Activated CD8-positive, alpha-beta memory T cell treated with anti-CD3 and anti-CD28 coated beads, Interleukin-2, amount 10 ng/mL, durations not matched to agents 7 days and 5 days (primary cell): ENCODE results near the gene TTC38. TPM values are rescaled to one million over a fixed set of nuclear protein-coding genes. Genes with fewer than 3 reads are reported as not detected.

Experiments used
- ATAC-seq: fragments of 150-1000 bp; cut with Tn5 transposase; one replicate; pipeline ENCODE4 v1.10.0; 2021; ENCODE audit warnings: moderate library complexity
- CTCF ChIA-PET: fragments of 350-600 bp; sonication (Branson Sonifier 250); formaldehyde crosslinking; loops from one replicate; lab custom pipeline; 2021; ENCODE audit warnings: antibody characterized with exemption; lab: Charles Lee
- DNase-seq: peaks from one replicate; pipeline ENCODE4 v3.0.0-alpha.2; 2020
- H3K27ac Mint-ChIP-seq: one replicate; pipeline ENCODE4 v1.8.0; 2021; ENCODE audit warnings: mild to moderate bottlenecking, mixed read lengths
- H3K27me3 Mint-ChIP-seq: one replicate; pipeline ENCODE4 v1.8.0; 2021; ENCODE audit warnings: mixed read lengths
- H3K36me3 Mint-ChIP-seq: one replicate; pipeline ENCODE4 v1.8.0; 2021; ENCODE audit warnings: mild to moderate bottlenecking, mixed read lengths
- H3K4me1 Mint-ChIP-seq: one replicate; pipeline ENCODE4 v1.8.0; 2021; ENCODE audit warnings: mixed read lengths
- H3K4me3 Mint-ChIP-seq: one replicate; pipeline ENCODE4 v1.8.0; 2021; ENCODE audit warnings: mild to moderate bottlenecking, moderate library complexity, mixed read lengths
- H3K9me3 Mint-ChIP-seq: one replicate; pipeline ENCODE4 v1.8.0; 2022; ENCODE audit warnings: low read depth, mixed read lengths
- total RNA-seq, 2 experiments: library from RNA; stranded (reverse); gene quantifications; one replicate each; pipeline ENCODE4 v1.2.3, GENCODE V29; 2021

Gene TTC38
- total RNA-seq, 2 experiments from 2014 or later: 35.3 to 37.1 TPM

DNA sequence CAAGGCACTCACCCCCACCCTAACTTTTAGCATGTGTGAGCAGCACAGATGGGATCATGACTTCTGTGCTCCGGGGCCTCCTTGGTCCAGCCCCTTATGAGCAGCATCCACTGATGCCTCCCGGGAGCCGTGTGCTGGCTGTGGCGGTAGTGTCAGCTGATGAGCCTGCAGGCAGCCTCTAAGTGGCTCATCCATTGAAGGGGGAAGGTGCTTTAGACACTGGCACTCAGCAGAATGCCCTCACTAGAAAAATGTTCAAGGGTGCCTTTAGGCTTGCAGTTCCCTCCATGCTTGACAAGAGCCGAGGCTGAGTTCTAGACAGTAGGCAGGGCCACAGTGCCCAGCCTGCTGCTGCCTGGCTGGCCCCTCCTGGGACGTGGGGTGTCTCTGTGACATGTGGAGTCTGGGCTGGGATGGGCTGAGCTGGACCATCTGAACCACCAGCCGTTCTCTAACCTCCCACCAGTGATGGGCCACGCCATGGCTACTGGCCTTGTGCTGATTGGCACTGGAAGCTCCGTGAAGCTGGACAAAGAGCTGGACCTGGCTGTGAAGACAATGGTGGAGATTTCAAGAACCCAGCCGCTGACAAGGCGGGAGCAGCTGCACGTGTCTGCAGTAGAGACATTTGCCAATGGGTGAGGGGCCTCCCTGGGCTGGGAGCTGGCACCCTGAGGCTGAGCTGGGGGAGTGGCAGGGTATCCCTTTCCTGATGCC lies 5.8 kb downstream of the TTC38 start:
- H3K4me1 Mint-ChIP-seq: peaks cover 21% of the 10 kb centered on the region
- ATAC-seq (no peak), DNase-seq (no peak)
- no peaks in the 10 kb centered on the region for H3K9me3 Mint-ChIP-seq
- CTCF ChIA-PET: no interaction called here
- peaks cover 42% of the 10 kb centered on the region for H3K36me3 Mint-ChIP-seq
- H3K4me3 Mint-ChIP-seq: no peak overlapping the region
- H3K27me3 Mint-ChIP-seq: no peaks in the 10 kb centered on the region
- no peak overlapping the region for H3K27ac Mint-ChIP-seq

DNA sequence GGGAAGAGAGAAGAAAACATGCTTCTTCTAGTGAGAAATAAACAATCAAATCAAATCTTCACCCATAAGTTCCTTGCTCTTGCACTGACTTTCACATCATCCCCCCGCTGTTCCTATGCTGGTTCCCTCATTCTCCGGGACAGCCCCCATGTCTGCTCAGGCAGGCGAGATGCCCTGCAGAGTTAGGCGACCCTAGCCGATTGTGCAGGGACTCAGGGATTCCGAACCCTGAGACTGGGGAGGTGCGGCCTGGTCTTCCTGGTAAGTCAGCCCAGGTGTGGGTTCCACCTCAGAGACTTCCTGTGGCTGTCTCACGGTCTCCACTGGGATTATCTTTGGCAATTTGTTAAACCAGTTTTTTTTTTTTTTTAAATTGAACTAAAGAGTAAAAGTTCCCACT lies 6.6 kb downstream of the TTC38 start:
- CTCF ChIA-PET: no interaction called here
- peaks cover 17% of the 10 kb centered on the region for H3K4me1 Mint-ChIP-seq
- no peak overlapping the region for H3K27ac Mint-ChIP-seq
- DNase-seq (no peak), ATAC-seq (no peak)
- no peak overlapping the region for H3K4me3 Mint-ChIP-seq
- peaks cover 47% of the 10 kb centered on the region for H3K36me3 Mint-ChIP-seq
- H3K9me3 Mint-ChIP-seq: no peaks in the 10 kb centered on the region
- H3K27me3 Mint-ChIP-seq: no peaks in the 10 kb centered on the region

DNA sequence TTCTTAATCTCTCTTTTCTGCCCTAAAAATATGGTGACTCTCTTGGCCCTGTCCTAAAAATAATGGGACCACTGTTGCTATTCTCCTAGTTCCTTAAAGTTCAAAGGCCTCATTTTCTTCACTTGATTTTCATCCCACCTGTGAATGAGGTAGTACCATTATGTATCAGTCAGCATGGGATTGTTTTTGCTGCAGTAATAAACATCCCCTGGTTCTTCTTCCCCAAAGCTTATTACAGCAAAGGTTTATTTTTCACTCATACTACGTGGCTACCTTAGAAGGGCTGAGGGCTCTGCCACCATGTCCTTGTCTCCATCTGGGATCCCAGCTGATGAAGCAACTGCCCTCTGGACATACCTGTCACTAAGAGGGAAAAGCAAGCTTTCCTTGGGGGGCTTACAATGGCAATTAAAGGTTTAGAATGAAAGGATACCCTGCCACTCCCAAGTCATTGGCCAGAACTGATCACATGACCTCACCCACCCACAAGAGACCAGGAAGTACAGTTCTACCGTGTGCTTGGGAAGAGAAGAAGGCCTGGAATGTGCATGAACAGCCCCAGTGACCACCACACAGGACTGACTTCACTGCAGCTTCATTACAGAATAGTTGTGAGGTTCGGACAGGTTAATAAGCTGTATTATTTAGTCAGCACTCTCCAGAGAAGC lies 7.8 kb downstream of the TTC38 start:
- CTCF ChIA-PET: interaction anchor here (2.5 kb wide), 1 partner anchor 154 kb away, joined by 8 read pairs; no protein-coding TSS in a partner anchor
- no peak for DNase-seq
- ATAC-seq: no peak
- peaks cover 45% of the 10 kb centered on the region for H3K36me3 Mint-ChIP-seq
- no peaks in the 10 kb centered on the region for H3K27me3 Mint-ChIP-seq
- H3K9me3 Mint-ChIP-seq: no peaks in the 10 kb centered on the region
- peaks cover 15% of the 10 kb centered on the region for H3K4me1 Mint-ChIP-seq
- no peak overlapping the region for H3K4me3 Mint-ChIP-seq
- H3K27ac Mint-ChIP-seq: no peak overlapping the region

DNA sequence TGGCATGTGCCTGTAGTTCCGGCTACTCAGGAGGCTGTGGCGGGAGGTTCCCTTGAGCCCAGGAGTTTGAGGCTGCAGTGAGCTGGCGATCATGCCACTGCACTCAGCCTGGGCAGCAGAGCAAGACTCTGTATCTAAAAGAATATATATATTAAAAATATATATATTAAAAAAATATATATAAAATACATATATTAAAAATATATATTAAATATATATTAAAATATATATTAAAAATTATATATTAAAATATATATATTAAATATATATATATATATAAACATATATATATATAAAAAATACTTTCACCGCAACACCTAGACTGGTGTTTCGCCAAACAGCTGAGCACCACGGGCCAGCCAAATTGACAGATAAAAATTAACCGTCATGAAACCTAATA lies 8.8 kb downstream of the TTC38 start:
- CTCF ChIA-PET: interaction anchor here (1.1 to 2.5 kb wide), 3 partner anchors 12 to 155 kb away, joined by 3 to 8 read pairs (median 6); partner anchors contain the start of gene CDPF1
- DNase-seq (no peak), ATAC-seq (no peak)
- H3K9me3 Mint-ChIP-seq: no peaks in the 10 kb centered on the region
- no peak overlapping the region for H3K27ac Mint-ChIP-seq
- no peak overlapping the region for H3K4me3 Mint-ChIP-seq
- H3K4me1 Mint-ChIP-seq: peaks cover 25% of the 10 kb centered on the region
- no peaks in the 10 kb centered on the region for H3K27me3 Mint-ChIP-seq
- H3K36me3 Mint-ChIP-seq: peaks cover 45% of the 10 kb centered on the region

DNA sequence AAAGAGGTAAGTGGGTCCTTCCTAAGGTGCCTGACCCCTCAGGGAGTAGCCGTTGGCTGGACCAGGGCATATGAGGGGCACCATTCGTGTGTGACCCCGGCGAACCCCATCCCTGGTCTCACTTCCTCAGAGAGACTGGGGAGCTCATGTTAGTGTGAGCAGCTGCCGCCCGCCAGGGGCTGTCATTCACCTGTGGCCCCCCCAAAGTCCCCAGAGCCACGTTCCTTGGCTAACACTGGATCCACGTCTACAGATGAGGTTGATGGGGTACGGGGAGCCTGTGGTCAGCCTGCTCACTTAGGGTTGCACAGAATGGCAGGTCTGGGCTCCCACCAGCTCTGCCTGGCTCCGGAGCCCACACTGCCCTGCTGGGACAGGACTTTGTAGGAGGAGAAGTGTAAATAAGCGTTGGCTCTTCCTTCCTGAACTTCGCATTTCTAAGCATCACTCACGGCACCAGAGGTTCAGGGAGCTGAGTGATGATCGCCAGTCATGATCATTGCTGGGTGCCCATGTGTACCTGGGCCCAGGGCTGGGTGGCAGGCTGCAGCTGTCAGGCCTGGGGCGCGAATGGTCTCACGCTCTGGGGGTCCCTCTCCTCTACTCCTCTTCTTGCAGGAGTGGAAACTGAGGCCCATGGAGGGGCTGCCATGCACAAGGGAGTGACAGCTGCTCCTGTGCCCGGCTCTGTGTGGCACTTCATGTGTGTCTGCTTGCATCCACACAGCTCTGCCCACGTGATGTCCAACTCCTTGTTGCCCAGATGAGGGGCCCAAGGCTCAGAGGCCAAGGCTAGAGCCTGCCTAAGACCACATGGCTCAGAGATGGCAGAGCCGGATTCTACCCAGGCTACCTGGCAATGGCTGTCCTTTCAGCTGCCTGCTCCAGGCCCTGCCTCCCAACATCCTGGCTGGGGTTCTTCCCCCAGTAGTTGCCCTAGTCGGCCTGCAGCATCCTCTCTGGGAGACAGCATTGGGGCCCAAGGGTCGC lies 11.1 kb downstream of the TTC38 start:
- Mint-ChIP-seq H3K4me1 (peaks cover 27% of the 10 kb centered on the region), H3K27me3 (no peaks in the 10 kb centered on the region), H3K9me3 (no peaks in the 10 kb centered on the region), H3K27ac (no peak overlapping the region), H3K4me3 (no peak overlapping the region), H3K36me3 (peaks cover 48% of the 10 kb centered on the region)
- CTCF ChIA-PET: interaction anchor here (1.1 kb wide), 1 partner anchor 36 kb away, joined by 3 read pairs; no protein-coding TSS in a partner anchor
- DNase-seq: no peak
- no peak for ATAC-seq

DNA sequence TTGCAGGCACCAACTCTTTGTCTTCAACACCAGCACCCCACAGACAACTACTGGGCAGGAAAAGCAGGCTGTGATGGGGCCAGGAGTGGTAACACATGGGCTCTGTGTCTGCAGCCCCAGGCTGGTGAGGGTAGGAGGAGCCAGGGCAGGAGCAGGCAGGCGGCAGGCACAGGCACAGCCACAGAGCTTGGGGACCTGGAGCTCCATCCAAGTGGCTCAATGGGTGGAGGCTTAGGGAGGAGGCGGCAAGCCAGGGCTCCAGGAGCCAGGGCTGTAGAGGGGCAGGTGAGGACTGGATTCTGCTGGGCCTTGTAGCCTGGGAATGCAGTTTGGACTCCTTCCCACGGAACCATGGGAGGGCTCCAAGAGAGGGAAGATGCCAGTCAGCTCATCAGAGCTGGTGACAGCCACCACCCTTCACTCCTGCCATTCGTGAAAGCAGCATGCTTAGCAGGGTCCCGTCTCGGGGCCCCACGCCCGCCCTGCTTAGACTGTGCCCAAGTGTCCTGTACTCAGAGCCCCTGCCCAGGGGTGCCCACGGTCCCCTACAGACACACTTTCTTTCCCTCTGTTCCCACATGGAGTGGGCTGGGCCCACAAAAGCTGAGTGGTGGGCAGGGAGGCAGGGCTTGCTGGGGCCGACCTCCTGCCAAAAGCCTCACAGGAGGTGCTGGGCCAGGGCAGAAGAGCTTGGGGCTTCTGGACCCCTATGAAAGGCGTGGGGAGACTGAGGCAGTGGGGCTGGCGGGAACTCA lies 12.4 kb downstream of the TTC38 start:
- H3K36me3 Mint-ChIP-seq: peaks cover 50% of the 10 kb centered on the region
- no peaks in the 10 kb centered on the region for H3K9me3 Mint-ChIP-seq
- peaks cover 27% of the 10 kb centered on the region for H3K4me1 Mint-ChIP-seq
- H3K27me3 Mint-ChIP-seq: no peaks in the 10 kb centered on the region
- CTCF ChIA-PET: interaction anchor here (0.7 to 1.6 kb wide), 2 partner anchors 13 to 16 kb away, joined by 3 read pairs; partner anchors contain the start of genes GTSE1 and TTC38
- H3K4me3 Mint-ChIP-seq: no peak overlapping the region
- ATAC-seq (no peak), DNase-seq (no peak)
- peak overlapping the region; percentile 67 for H3K27ac Mint-ChIP-seq

DNA sequence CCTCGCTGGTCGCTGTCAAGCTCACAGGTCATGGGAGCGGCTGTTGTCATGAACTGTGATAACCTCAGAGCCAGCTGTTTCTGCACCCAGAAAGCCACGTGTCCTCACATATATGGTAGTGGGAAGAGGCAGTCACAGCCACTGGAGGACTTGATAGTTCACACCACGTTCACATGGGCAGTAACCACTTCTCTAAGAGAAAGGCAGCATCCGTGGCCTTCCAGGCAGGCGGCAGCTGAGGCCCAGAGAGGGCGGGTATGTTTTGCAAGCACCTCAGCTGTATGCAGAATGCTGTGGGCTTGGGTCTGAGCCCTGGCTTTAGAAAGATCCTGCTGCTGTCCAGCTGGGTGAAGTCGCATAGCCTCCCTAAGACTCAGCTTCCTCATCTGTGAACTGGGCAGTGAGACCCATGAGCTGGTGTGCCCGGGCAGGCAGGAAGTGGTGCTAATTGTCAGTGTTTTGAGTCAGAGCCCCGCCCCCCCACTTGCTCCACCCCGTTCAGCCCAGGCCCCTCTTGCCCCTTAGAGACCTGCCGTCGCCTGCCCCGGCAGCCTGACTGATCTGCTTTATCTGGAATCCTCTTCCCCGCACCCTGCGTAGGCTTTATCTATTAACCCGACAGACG lies 13.3 kb downstream of the TTC38 start:
- no peak overlapping the region for H3K4me3 Mint-ChIP-seq
- CTCF ChIA-PET: interaction anchor here (0.7 to 1.6 kb wide), 2 partner anchors 13 to 16 kb away, joined by 3 read pairs; partner anchors contain the start of genes GTSE1 and TTC38
- H3K27me3 Mint-ChIP-seq: no peaks in the 10 kb centered on the region
- H3K4me1 Mint-ChIP-seq: peaks cover 22% of the 10 kb centered on the region
- H3K36me3 Mint-ChIP-seq: peaks cover 50% of the 10 kb centered on the region
- peak overlapping the region; percentile 67 for H3K27ac Mint-ChIP-seq
- DNase-seq: peak; percentile 69
- peak; percentile 80 for ATAC-seq
- no peaks in the 10 kb centered on the region for H3K9me3 Mint-ChIP-seq

DNA sequence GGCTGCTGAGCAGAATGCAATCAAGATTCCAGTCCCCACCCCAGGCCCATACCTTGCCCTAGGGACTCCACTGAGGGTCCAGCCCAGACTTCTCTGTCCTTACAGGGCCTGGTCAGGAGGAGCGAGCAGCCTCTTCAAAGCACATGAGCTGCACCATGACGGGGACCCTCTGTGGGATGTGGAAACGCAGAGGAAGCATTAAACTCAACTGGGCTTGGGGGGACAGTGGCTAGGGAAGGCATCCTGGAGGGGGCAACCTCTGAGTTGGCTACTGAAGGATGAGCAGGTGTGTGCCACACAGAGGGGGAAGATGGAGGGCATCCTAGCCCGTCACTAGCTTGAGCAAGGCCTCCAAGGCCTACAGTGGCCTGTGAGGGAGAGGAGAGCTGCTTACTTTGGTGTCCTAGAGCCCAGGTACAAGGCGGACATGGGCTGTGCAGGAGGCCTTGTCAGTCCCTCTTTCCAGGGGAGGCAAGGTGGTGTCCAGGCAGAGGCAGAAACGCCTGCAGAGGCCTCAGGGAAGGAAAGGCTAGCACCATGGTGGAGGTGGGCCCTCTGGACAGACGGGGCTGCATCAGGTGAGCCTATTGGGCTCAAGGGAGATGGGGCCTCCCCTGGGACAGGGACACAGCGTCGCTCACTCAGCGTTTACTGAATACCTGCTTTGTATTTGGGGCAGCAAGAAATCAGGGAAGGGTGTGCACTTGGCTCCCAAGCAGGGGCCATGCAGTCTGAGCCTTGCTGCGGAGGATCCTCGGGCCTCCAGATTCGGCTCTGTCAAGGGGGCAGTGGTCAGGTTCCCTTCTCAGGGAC lies 14.3 kb downstream of the TTC38 start:
- H3K4me1 Mint-ChIP-seq: peaks cover 23% of the 10 kb centered on the region
- CTCF ChIA-PET: no interaction called here

DNA sequence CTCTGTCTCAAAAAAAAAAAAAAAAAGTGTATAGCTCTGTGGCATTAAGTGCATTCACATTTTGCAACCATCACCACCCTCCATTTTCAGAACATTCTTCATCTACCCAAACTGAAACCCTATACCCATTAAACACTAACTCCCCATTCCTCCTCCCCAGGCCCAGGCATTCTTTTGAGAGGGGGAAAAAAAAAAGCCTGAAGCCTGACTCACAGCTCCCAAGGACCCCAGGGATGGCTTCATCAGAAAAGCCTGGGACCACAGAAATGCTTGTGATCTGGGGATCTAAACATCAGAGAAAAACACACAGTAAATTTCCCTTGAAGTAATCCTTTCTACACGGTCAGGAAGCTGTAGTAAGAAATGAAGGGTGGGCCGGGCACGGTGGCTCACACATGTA lies 18.2 kb downstream of the TTC38 start:
- Mint-ChIP-seq H3K9me3 (no peaks in the 10 kb centered on the region), H3K27ac (peak overlapping the region; percentile 72), H3K4me1 (peaks cover 44% of the 10 kb centered on the region), H3K27me3 (no peaks in the 10 kb centered on the region), H3K4me3 (peak overlapping the region; percentile 9), H3K36me3 (peaks cover 51% of the 10 kb centered on the region)
- CTCF ChIA-PET: interaction anchor here (1.9 kb wide), 1 partner anchor 10 kb away, joined by 7 read pairs; the partner anchor contains the start of gene GTSE1
- DNase-seq: no peak
- ATAC-seq: no peak

More for the DNA sequence above, 14.3 kb downstream of the TTC38 start:
- no peak for DNase-seq
- H3K36me3 Mint-ChIP-seq: peaks cover 48% of the 10 kb centered on the region
- H3K27me3 Mint-ChIP-seq: no peaks in the 10 kb centered on the region
- no peak overlapping the region for H3K4me3 Mint-ChIP-seq
- H3K27ac Mint-ChIP-seq: no peak overlapping the region
- ATAC-seq: no peak
- no peaks in the 10 kb centered on the region for H3K9me3 Mint-ChIP-seq

DNA sequence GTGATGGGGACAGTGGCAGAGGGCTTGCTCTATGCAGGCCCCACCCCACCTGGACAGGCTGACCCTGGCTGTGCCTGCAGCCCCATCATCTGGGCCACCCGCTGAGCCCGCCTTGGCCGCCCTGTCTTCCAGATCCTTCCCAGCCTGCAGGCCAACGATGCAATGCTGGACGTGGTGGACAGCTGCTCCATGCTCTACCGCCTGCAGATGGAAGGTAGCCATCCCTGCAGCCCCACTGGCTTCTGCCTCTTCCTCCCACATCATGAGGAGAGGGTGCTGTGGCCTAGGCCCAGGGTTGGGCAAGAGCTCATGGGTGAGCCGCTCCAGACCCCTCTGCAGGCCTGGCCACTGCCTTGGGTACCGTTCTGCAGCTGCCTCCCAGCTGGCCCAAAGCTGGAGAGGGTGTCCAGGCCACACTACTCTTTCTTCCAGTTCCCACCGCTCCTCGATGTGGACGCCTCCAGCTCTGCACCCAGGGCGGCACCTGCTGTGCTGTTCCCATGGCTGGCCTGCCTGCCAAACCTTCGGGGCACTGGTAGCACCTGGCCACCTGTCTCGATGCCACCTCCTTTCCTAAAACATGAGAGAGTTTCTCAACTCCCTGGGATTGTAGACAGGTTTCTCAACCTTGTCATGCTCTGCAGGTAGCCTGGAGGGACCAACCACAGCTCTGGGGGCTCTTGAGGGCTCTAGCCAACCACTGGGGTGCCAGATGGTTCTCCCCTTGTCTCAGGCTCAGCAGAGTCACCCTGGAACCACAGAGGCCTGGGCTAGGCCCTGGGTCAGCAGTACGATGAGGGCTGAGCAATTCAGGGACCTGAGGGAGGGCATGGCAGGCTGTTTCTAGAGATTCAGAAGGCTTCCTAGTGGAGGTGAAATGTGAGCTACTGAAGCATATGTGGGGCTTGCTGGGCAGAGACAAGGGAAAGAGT lies 19.4 kb downstream of the TTC38 start:
- peak overlapping the region; percentile 96 for H3K27ac Mint-ChIP-seq
- peaks cover 52% of the 10 kb centered on the region for H3K36me3 Mint-ChIP-seq
- H3K4me1 Mint-ChIP-seq: peaks cover 40% of the 10 kb centered on the region
- H3K27me3 Mint-ChIP-seq: no peaks in the 10 kb centered on the region
- DNase-seq (no peak), ATAC-seq (peak; percentile 7)
- CTCF ChIA-PET: interaction anchor here (0.8 to 1.8 kb wide), 3 partner anchors 10 to 165 kb away, joined by 3 to 6 read pairs (median 4); partner anchors contain the start of genes GTSE1 and TTC38
- peaks cover under 1% of the 10 kb centered on the region for H3K9me3 Mint-ChIP-seq
- peak overlapping the region; percentile 83 for H3K4me3 Mint-ChIP-seq
